Measurements from ENCODE around the gene GADD45G. TPM values are rescaled to one million over a fixed set of nuclear protein-coding genes. Genes with fewer than 3 reads are reported as not detected.

GADD45G gene
- total and polyA plus RNA-seq, 7 donors: 5.7 to 37.8 (median 19.7) TPM

DNA sequence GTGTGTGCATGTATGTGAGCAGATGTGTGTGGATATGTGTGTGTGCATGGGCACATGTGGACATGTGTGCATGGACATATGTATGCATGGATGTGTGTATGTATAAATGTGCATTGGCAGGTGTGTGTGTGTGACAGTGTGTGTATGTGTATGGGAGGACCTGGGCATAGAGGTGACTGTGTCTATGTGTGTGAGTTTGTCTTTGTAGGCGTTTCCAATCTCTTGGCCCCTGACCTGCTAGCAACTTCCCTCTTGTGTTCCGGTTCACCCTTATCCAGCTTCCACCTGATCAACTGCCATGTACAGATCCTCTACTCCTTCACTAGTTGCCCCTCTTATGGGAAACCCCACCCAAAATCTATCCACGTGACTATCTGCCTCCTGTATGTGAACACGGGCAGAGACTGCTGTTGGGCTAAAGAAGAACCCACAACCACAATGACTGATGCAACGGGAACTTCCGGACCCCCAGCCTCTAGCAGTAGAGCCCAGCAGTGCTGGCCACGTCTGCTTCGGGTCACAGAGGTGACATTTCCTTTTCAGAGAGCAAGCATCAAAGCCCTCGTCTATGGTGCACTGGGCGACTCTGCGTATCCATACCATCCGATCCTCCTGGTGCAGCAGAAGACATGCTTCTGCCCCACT is 24.9 kb upstream of the GADD45G start:
- intact Hi-C loops (cut with DNase I): no loop called here
- no peak for TF ChIP-seq POLR2AphosphoS5 (IDR thresholded peaks at IDR 0.05)
- TF ChIP-seq POLR2A (IDR thresholded peaks at IDR 0.05): no peak
- no peak for TF ChIP-seq CTCF (IDR thresholded peaks at IDR 0.05)
- no peak for TF ChIP-seq EP300 (IDR thresholded peaks at IDR 0.05)
- peaks cover 0 to 7% (median 0%) of the 10 kb centered on the region in 4 donors for H3K9me3 ChIP-seq
- H3K4me1 ChIP-seq: no peaks in the 10 kb centered on the region
- no peak overlapping the region for H3K4me3 ChIP-seq
- no peaks in the 10 kb centered on the region for H3K36me3 ChIP-seq
- 71 to 84% methylated on average over 12 of the region's 12 CpGs for WGBS, 2 donors
- no peak overlapping the region for H3K27ac ChIP-seq
- DNase-seq: no peak
- H3K27me3 ChIP-seq: peaks cover 0 to 13% (median 0%) of the 10 kb centered on the region in 3 donors

DNA sequence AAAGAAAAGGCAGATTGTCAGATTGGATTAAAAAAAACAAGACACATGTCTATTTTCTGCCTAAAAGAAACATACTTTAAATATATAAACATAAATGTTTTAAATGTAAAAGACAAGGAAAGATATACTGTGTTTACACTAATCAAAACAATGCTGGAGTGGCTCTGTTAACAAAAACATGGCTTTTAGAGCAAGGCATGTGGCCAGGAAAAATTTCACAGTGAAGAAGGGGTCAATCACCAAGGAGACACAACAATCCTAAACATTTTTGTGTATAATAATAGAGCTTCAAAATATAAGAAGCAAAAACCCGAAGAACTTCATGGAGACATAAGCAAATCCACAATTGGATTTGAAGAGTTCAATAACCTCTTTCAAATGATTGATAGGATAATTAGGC is 18.5 kb upstream of the GADD45G start:
- TF ChIP-seq POLR2A (IDR thresholded peaks at IDR 0.05): no peak
- TF ChIP-seq POLR2AphosphoS5 (IDR thresholded peaks at IDR 0.05): no peak
- no peak for TF ChIP-seq EP300 (IDR thresholded peaks at IDR 0.05)
- no peak for TF ChIP-seq CTCF (IDR thresholded peaks at IDR 0.05)

DNA sequence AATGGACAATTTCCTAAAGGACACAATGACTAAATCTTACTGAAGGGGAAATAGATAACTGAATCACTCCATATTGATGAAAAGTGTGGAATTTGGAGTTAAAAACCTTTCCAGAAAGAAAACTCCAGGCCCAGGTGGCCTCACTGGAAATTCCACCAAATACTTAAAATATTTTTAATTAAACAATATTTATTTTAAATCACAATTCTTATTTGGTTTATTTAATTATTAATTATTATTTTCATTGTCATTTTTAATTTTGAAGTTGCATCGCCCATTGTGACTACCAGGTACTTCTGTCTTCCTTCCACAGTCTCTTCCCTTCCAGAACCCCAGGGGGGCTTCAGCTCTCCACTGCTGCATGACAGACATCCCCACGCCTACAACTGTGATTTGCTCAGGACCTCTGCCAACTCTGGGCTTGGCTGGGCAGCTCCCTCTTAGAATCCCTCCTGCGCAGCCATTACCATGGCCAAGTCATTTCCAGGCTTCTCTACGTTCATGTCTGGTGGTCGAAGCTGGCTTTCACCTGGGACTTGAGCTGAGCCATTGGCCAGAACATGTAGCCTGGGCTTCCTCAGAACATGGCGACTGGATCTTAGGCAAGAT is 16.4 kb upstream of the GADD45G start:
- Histone ChIP-seq H3K9me3 (peaks cover 0 to 7% (median 0%) of the 10 kb centered on the region in 4 donors), H3K36me3 (no peaks in the 10 kb centered on the region), H3K4me3 (no peak overlapping the region), H3K4me1 (no peaks in the 10 kb centered on the region), H3K27ac (no peak overlapping the region), H3K27me3 (no peaks in the 10 kb centered on the region)
- DNase-seq: no peak
- TF ChIP-seq CTCF (IDR thresholded peaks at IDR 0.05) (no peak), POLR2AphosphoS5 (IDR thresholded peaks at IDR 0.05) (no peak), EP300 (IDR thresholded peaks at IDR 0.05) (no peak), POLR2A (IDR thresholded peaks at IDR 0.05) (no peak)
- intact Hi-C loops (cut with DNase I): no loop called here
- 88 to 92% methylated on average over 6 of the region's 6 CpGs for WGBS, 2 donors

More for the DNA sequence above, 18.5 kb upstream of the GADD45G start:
- intact Hi-C loops (cut with DNase I): no loop called here
- H3K36me3 ChIP-seq: no peaks in the 10 kb centered on the region
- H3K9me3 ChIP-seq: peaks cover 0 to 7% (median 0%) of the 10 kb centered on the region in 4 donors
- H3K27me3 ChIP-seq: no peaks in the 10 kb centered on the region
- H3K27ac ChIP-seq: no peak overlapping the region
- H3K4me3 ChIP-seq: no peak overlapping the region
- no peak for DNase-seq
- H3K4me1 ChIP-seq: no peaks in the 10 kb centered on the region
- WGBS, 2 donors: 82% methylated on average over 1 of the region's 1 CpG

DNA sequence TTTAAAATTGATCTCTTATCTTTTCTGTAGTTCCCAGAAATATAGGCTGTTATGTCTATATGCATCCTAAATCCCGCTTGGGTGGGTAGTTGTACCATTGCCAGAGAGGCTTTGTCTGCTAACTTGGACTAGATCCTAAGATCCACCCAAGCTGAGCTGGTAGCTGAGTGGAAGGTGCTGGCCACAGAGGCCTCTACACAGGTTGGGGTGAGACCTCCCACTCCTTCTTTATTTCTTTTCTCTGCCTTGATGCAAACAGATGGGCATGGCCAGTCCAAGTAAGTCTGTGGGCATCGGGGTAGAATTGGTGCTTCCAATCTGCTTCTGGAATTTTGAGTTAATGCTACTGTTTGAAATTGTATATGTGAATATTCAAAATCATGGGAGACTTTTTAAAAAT is 14.4 kb upstream of the GADD45G start:
- Histone ChIP-seq H3K4me3 (no peak overlapping the region), H3K27ac (no peak overlapping the region), H3K4me1 (no peaks in the 10 kb centered on the region), H3K27me3 (no peaks in the 10 kb centered on the region), H3K36me3 (no peaks in the 10 kb centered on the region), H3K9me3 (no peaks in the 10 kb centered on the region)
- WGBS, 2 donors: 90 to 94% methylated on average over 2 of the region's 2 CpGs
- TF ChIP-seq POLR2A (IDR thresholded peaks at IDR 0.05) (no peak), POLR2AphosphoS5 (IDR thresholded peaks at IDR 0.05) (no peak), CTCF (IDR thresholded peaks at IDR 0.05) (no peak), EP300 (IDR thresholded peaks at IDR 0.05) (no peak)
- no peak for DNase-seq
- intact Hi-C loops (cut with DNase I): no loop called here

All from sigmoid colon (tissue), 7 donors.